Frontal cortex (tissue), 4 donors: ENCODE data around the gene POU2F2. TPM values are rescaled to one million over a fixed set of nuclear protein-coding genes. Genes with fewer than 3 reads are reported as not detected.

ENCODE experiments used
- DNase-seq, 2 donors: peaks; one replicate each; pipeline ENCODE4 v3.0.0; 2012; ENCODE audit warnings: low spot score in 2 of 2
- FAIRE-seq: peaks from 2 replicates; lab custom pipeline; 2012; peaks lifted over from hg19 to GRCh38; lab: Jason Lieb, UNC
- total RNA-seq: library from RNA; depleted of rRNA; stranded (reverse); fragments of >200 nt; gene quantifications from one replicate; pipeline ENCODE4 v1.2.3, GENCODE V29; 2014
- donor health status: control.
- donor health status: control.
- donor health status: control.

Gene POU2F2
- total RNA-seq, 1 donor from 2014 or later = 2.9 TPM

- no peak for DNase-seq
- no peak for FAIRE-seq
Measured at GRCh38 chr19:42086770-42087550, 45.3 kb downstream of the POU2F2 start.

- no peak for DNase-seq
- FAIRE-seq = no peak
Measured at GRCh38 chr19:42086188-42086736, 46.0 kb downstream of the POU2F2 start.

GRCh38 chr19:42083537-42083936 is 48.7 kb downstream of the POU2F2 start:
- FAIRE-seq = no peak
- DNase-seq = no peak

- FAIRE-seq (no peak), DNase-seq (no peak)
Measured at GRCh38 chr19:42081584-42082203, 50.6 kb downstream of the POU2F2 start.

GRCh38 chr19:42080764-42081375 is 51.4 kb downstream of the POU2F2 start:
- no peak for FAIRE-seq
- no peak for DNase-seq

- FAIRE-seq (no peak), DNase-seq (no peak)
Measured at GRCh38 chr19:42079886-42080763, 52.1 kb downstream of the POU2F2 start.

GRCh38 chr19:42079276-42079669 is 53.0 kb downstream of the POU2F2 start:
- no peak for DNase-seq
- FAIRE-seq = no peak

GRCh38 chr19:42078538-42079275 is 53.5 kb downstream of the POU2F2 start:
- DNase-seq (no peak), FAIRE-seq (no peak)

- DNase-seq = no peak
- no peak for FAIRE-seq
Measured at GRCh38 chr19:42078058-42078457, 54.2 kb downstream of the POU2F2 start.

- FAIRE-seq (no peak), DNase-seq (no peak)
Measured at GRCh38 chr19:42076380-42076944, 55.8 kb downstream of the POU2F2 start.

- DNase-seq (peak; percentile 97 to 99), FAIRE-seq (peak; percentile 99)
Measured at GRCh38 chr19:42075616-42076379, 56.4 kb downstream of the POU2F2 start, which contains the start of gene ZNF574. Gene ZNF574, plus strand, starts transcription at chr19:42076166. Its CDS starts 2,441 bp downstream, at chr19:42078607.

GRCh38 chr19:42075364-42075615 is 57.0 kb downstream of the POU2F2 start:
- FAIRE-seq = no peak
- DNase-seq = no peak

- peak in 1 of 2 donors; percentile 38 for DNase-seq
- no peak for FAIRE-seq
Measured at GRCh38 chr19:42074513-42075363, 57.5 kb downstream of the POU2F2 start.

- FAIRE-seq (no peak), DNase-seq (no peak)
Measured at GRCh38 chr19:42071247-42071646, 61.0 kb downstream of the POU2F2 start.

- no peak for FAIRE-seq
Measured at GRCh38 chr19:42069619-42070351, 62.5 kb downstream of the POU2F2 start, which contains the start of gene GRIK5. Gene GRIK5, minus strand, starts transcription at chr19:42070206. Its CDS starts 4,436 bp downstream, at chr19:42065770.

GRCh38 chr19:42068756-42069571 is 63.3 kb downstream of the POU2F2 start:
- FAIRE-seq (no peak), DNase-seq (no peak)

More at GRCh38 chr19:42069619-42070351, 62.5 kb downstream of the POU2F2 start, which contains the start of gene GRIK5:
- DNase-seq = no peak
